H1 (cell line): Measurements from ENCODE around the gene MYO15B. TPM values are rescaled to one million over a fixed set of nuclear protein-coding genes. Genes with fewer than 3 reads are reported as not detected.

Source experiments
- CTCF ChIA-PET: fragments of 300-600 bp; sonication (Branson Sonifier 250); formaldehyde crosslinking; loops from one replicate; lab custom pipeline; 2021; ENCODE audit not compliant: partially characterized antibody; lab: Charles Lee
- POLR2A ChIA-PET: fragments of 300-600 bp; sonication (Branson Sonifier 250); formaldehyde crosslinking; loops from one replicate; lab custom pipeline; 2021; ENCODE audit warnings: inconsistent platforms; ENCODE audit not compliant: partially characterized antibody; lab: Charles Lee
- DNase-seq, 2 experiments: peaks; one replicate each; pipeline versions ENCODE4 v3.0.0 to v3.0.0-alpha.2; 2010 to 2022; ENCODE audit warnings: low spot score in 2 of 2, low read depth in 1 of 2, mixed read lengths in 1 of 2
- FAIRE-seq: peaks from 2 replicates; lab custom pipeline; 2011; peaks lifted over from hg19 to GRCh38; lab: Jason Lieb, UNC
- H2AFZ ChIP-seq: 2 replicates; pipeline ENCODE4 v1.8.1; 2012; ENCODE audit warnings: low read length, inconsistent platforms
- H2AK5ac ChIP-seq: 2 replicates; pipeline ENCODE4 v1.6.1; 2013; ENCODE audit warnings: low read depth, low read length
- H2BK120ac ChIP-seq: replicated peaks from 2 replicates; pipeline ENCODE3; 2013; ENCODE audit warnings: low read depth, low read length, inconsistent platforms
- H2BK12ac ChIP-seq: 2 replicates; pipeline ENCODE4 v1.6.1; 2013; ENCODE audit warnings: low read depth, low read length
- H2BK15ac ChIP-seq: 2 replicates; pipeline ENCODE4 v1.6.1; 2013; ENCODE audit warnings: low read length
- H2BK20ac ChIP-seq: 2 replicates; pipeline ENCODE4 v1.6.1; 2013; ENCODE audit warnings: low read length
- H2BK5ac ChIP-seq: 2 replicates; pipeline ENCODE4 v1.6.1; 2013; ENCODE audit warnings: low read depth, low read length
- H3K14ac ChIP-seq: 2 replicates; pipeline ENCODE4 v1.6.1; 2013; ENCODE audit warnings: inconsistent platforms; ENCODE audit not compliant: insufficient read length
- H3K18ac ChIP-seq: 2 replicates; pipeline ENCODE4 v1.6.1; 2013; ENCODE audit warnings: low read length; ENCODE audit errors: extremely low read depth
- H3K23ac ChIP-seq: 2 replicates; pipeline ENCODE4 v1.6.1; 2013; ENCODE audit warnings: inconsistent platforms; ENCODE audit not compliant: insufficient read length
- H3K23me2 ChIP-seq: 2 replicates; pipeline ENCODE4 v1.6.1; 2013; ENCODE audit warnings: low read depth, low read length
- H3K27ac ChIP-seq: 2 replicates; pipeline ENCODE4 v1.6.1; 2011; ENCODE audit warnings: low read depth, low read length, inconsistent platforms
- H3K27me3 ChIP-seq, 4 experiments: replicated peaks in 1 of 4; 1 replicate in 1 of 4; 2 replicates in 3 of 4; pipeline versions ENCODE4 v1.6.1 to v1.8.1; 2011 to 2013; ENCODE audit warnings: low read length in 3 of 4, mild to moderate bottlenecking in 3 of 4, inconsistent platforms in 2 of 4, mixed read lengths in 2 of 4, moderate library complexity in 1 of 4; ENCODE audit not compliant: control insufficient read depth in 3 of 4, insufficient read depth in 3 of 4; ENCODE audit errors: extremely low read depth in 1 of 4
- H3K36me3 ChIP-seq, 4 experiments: 2 replicates each; pipeline versions ENCODE4 v1.6.1 to v1.8.1; 2011 to 2013; ENCODE audit warnings: mild to moderate bottlenecking in 4 of 4, low read length in 3 of 4, moderate library complexity in 2 of 4, control low read depth in 1 of 4, inconsistent platforms in 1 of 4; ENCODE audit not compliant: insufficient read depth in 4 of 4, control insufficient read depth in 2 of 4
- H3K4ac ChIP-seq: replicated peaks from 2 replicates; pipeline ENCODE3; 2013; ENCODE audit warnings: low read length, low read depth, mixed read lengths, inconsistent platforms; ENCODE audit not compliant: insufficient read length
- H3K4me1 ChIP-seq, 4 experiments: replicated peaks in 1 of 4; 1 replicate in 1 of 4; 2 replicates in 3 of 4; pipeline versions ENCODE4 v1.6.1 to v1.8.1; 2011 to 2013; ENCODE audit warnings: low read length in 3 of 4, inconsistent platforms in 2 of 4, mixed read lengths in 1 of 4; ENCODE audit not compliant: insufficient read depth in 4 of 4, control insufficient read depth in 3 of 4
- H3K4me2 ChIP-seq, 2 experiments: 2 replicates each; pipeline versions ENCODE4 v1.6.1 to v1.8.1; 2011 to 2013; ENCODE audit warnings: low read depth in 2 of 2, low read length in 2 of 2, control low read depth in 1 of 2, inconsistent platforms in 1 of 2, mild to moderate bottlenecking in 1 of 2; ENCODE audit not compliant: insufficient read depth in 1 of 2
- H3K4me3 ChIP-seq, 4 experiments: fragments of 200-600, 300-600 bp in 1 of 4; sonication (generic), shearing (Covaris generic), sonication (Bioruptor Twin) in 1 of 4; 2 replicates each; pipeline versions ENCODE4 v1.5.1 to v1.8.1; 2011 to 2016; ENCODE audit warnings: low read length in 4 of 4, low read depth in 3 of 4, control low read depth in 2 of 4, inconsistent platforms in 2 of 4, mild to moderate bottlenecking in 2 of 4, mixed read lengths in 1 of 4, moderate library complexity in 1 of 4; ENCODE audit not compliant: insufficient read depth in 2 of 4; ENCODE audit errors: extremely low read depth in 1 of 4
- H3K56ac ChIP-seq: replicated peaks from 2 replicates; pipeline ENCODE3; 2013; ENCODE audit warnings: low read depth, mild to moderate bottlenecking, mixed read lengths, low read length, inconsistent platforms; ENCODE audit not compliant: insufficient read length
- H3K79me1 ChIP-seq: 2 replicates; pipeline ENCODE4 v1.6.1; 2013; ENCODE audit warnings: low read depth, low read length, control low read depth
- H3K79me2 ChIP-seq, 2 experiments: 2 replicates each; pipeline versions ENCODE4 v1.6.1 to v1.8.1; 2012 to 2013; ENCODE audit warnings: low read length in 2 of 2, mild to moderate bottlenecking in 2 of 2, inconsistent platforms in 1 of 2; ENCODE audit not compliant: insufficient read depth in 2 of 2, control insufficient read depth in 1 of 2
- H3K9ac ChIP-seq, 4 experiments: replicated peaks in 1 of 4; 1 replicate in 1 of 4; 2 replicates in 3 of 4; pipeline versions ENCODE4 v1.6.1 to v1.8.1; 2011 to 2013; ENCODE audit warnings: low read depth in 3 of 4, low read length in 3 of 4, control low read depth in 2 of 4, mild to moderate bottlenecking in 2 of 4, moderate library complexity in 2 of 4, inconsistent platforms in 1 of 4; ENCODE audit errors: extremely low read depth in 1 of 4
- H3K9me3 ChIP-seq, 2 experiments: 2 replicates each; pipeline versions ENCODE4 v1.6.1 to v1.8.1; 2012 to 2013; ENCODE audit warnings: mild to moderate bottlenecking in 2 of 2, moderate library complexity in 2 of 2, control low read depth in 1 of 2, inconsistent platforms in 1 of 2, low read depth in 1 of 2, low read length in 1 of 2, mixed read lengths in 1 of 2; ENCODE audit not compliant: insufficient read depth in 2 of 2
- H4K20me1 ChIP-seq, 2 experiments: replicated peaks in 1 of 2; 2 replicates each; pipeline versions ENCODE3 to v1.8.1; 2011 to 2013; ENCODE audit warnings: inconsistent platforms in 2 of 2, low read length in 2 of 2, mild to moderate bottlenecking in 1 of 2; ENCODE audit not compliant: insufficient read depth in 2 of 2, control insufficient read depth in 1 of 2
- H4K5ac ChIP-seq: 2 replicates; pipeline ENCODE4 v1.6.1; 2013; ENCODE audit warnings: low read length, low read depth, mixed read lengths, inconsistent platforms; ENCODE audit not compliant: insufficient read length
- H4K8ac ChIP-seq: 2 replicates; pipeline ENCODE4 v1.8.0; 2013; ENCODE audit warnings: mild to moderate bottlenecking, moderate library complexity, low read length, inconsistent platforms; ENCODE audit not compliant: insufficient read depth; ENCODE audit errors: extremely low read depth
- H4K91ac ChIP-seq: replicated peaks from 2 replicates; pipeline ENCODE3; 2013; ENCODE audit warnings: low read length, mixed read lengths, inconsistent platforms; ENCODE audit not compliant: insufficient read length
- CEBPB ChIP-seq: IDR thresholded peaks from 2 replicates; pipeline ENCODE4 v1.6.1; 2012; ENCODE audit warnings: low read depth, low read length
- WGBS, 2 experiments: shearing (Covaris generic) in 1 of 2; methylation state at CpG; one replicate each; pipeline versions ENCODE4 v1.1.6 to v1.1.7; 2013 to 2015; ENCODE audit warnings: low lambda C conversion rate in 2 of 2, mixed read lengths in 2 of 2, inconsistent platforms in 1 of 2, low coverage in 1 of 2, missing lambda C conversion rate in 1 of 2; ENCODE audit not compliant: insufficient replicate concordance in 2 of 2, insufficient coverage in 1 of 2, insufficient read length in 1 of 2; ENCODE audit errors: extremely low coverage in 1 of 2, missing lambda C conversion rate in 1 of 2; 5-methylcytosine and 5-hydroxymethylcytosine counted together
- polyA plus RNA-seq, 7 experiments: library from polyadenylated mRNA; depleted of rRNA in 3 of 7; stranded (reverse) in 5 of 7; unstranded in 2 of 7; fragments of >200 nt in 5 of 7; fragments of 200-250 nt in 2 of 7; gene quantifications; 1 replicate in 5 of 7; 2 replicates in 1 of 7; 4 replicates in 1 of 7; pipeline versions ENCODE4 v1.2.1 to v1.2.3, GENCODE V29; 2011 to 2013; ENCODE audit warnings: missing spikeins in 2 of 7, mixed read lengths in 2 of 7
- total RNA-seq: library from RNA; stranded (reverse); fragmentation: NEBNext Ultra II Directional; extraction: Animal tissue kit (Norgen Biotek cat#: 25700); gene quantifications from 2 replicates; pipeline ENCODE4 v1.2.1, GENCODE V29; 2021

MYO15B gene
- total and polyA plus RNA-seq, 2 of the 8 experiments (the other 6 are each of a cell fraction or from before 2014, with no cell fraction given), result 7.1 to 11.2 TPM

DNA sequence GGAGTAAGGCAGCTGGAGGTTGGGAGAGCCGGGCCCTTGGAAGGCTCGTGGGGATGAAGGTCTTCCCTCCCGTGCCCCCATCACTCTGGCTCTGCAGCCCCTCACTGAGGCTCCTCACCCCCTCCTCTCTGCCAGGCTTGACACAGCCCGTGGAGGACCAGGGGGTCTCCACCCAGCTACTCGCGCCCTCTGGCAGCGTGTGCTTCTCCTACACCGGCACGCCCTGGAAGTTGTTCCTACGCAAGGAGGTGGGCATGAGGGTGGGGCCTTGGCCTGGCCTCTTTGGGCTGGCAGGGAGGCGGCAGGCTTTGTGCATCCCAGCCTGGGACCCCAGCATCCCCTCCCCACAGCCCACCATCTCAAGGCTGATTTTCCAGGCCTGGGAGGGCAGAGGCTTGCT, 30.1 kb downstream of the MYO15B start:
- H3K27me3 ChIP-seq, result no peaks in the 10 kb centered on the region; a peak in 1 of 7 replicates
- no peak overlapping the region for H3K18ac ChIP-seq
- H3K27ac ChIP-seq, result no peak overlapping the region
- ChIA-PET CTCF (interaction anchor here (1.0 to 59.2 kb wide), 7 partner anchors 9 to 133 kb away, joined by 3 to 2200 read pairs (median 8); partner anchors contain the start of genes RECQL5, SAP30BP and SMIM5), POLR2A (interaction anchor here (0.9 to 1.6 kb wide), 3 partner anchors 18 to 38 kb away, joined by 3 to 4 read pairs (median 4); no protein-coding TSS in a partner anchor)
- H3K23ac ChIP-seq, result no peak overlapping the region
- FAIRE-seq (no peak), DNase-seq (no peak)
- no peaks in the 10 kb centered on the region for H3K36me3 ChIP-seq
- H2BK15ac ChIP-seq, result no peak overlapping the region
- no peak overlapping the region for H4K5ac ChIP-seq
- H3K79me1 ChIP-seq, result no peaks in the 10 kb centered on the region
- H3K4me1 ChIP-seq, result peaks cover 0 to 4% (median 1%) of the 10 kb centered on the region in 4 experiments; a peak in 4 of 7 replicates
- H3K4me2 ChIP-seq, result no peak overlapping the region
- no peak overlapping the region for H3K56ac ChIP-seq
- WGBS, 2 experiments, result 84% methylated on average over 11 of the region's 11 CpGs; no CpG with 5 or more reads in 1 of the 2 experiments
- no peak overlapping the region for H2BK120ac ChIP-seq
- H2AK5ac ChIP-seq, result no peak overlapping the region
- no peak overlapping the region for H3K14ac ChIP-seq
- H3K79me2 ChIP-seq, result no peaks in the 10 kb centered on the region
- H3K9ac ChIP-seq, result no peak overlapping the region
- H2BK12ac ChIP-seq, result no peak overlapping the region
- H3K23me2 ChIP-seq, result no peaks in the 10 kb centered on the region
- H4K20me1 ChIP-seq, result peaks cover 0 to 1% of the 10 kb centered on the region in 2 experiments
- no peak overlapping the region for H2BK5ac ChIP-seq
- H4K8ac ChIP-seq, result no peak overlapping the region
- no peak overlapping the region for H4K91ac ChIP-seq
- no peak overlapping the region for H2BK20ac ChIP-seq
- no peaks in the 10 kb centered on the region for H3K9me3 ChIP-seq
- no peak overlapping the region for H3K4me3 ChIP-seq
- H2AFZ ChIP-seq, result no peak overlapping the region
- no peak overlapping the region for H3K4ac ChIP-seq
- no peak for TF ChIP-seq CEBPB
